Nephron (organoid): ENCODE results near the gene KIAA0232.

Source experiments
- H3K27ac Mint-ChIP-seq, 3 experiments: 2 replicates each; pipeline ENCODE4 v1.8.0; 2020; ENCODE audit warnings: mixed read lengths in 3 of 3, mild to moderate bottlenecking in 2 of 3, moderate library complexity in 1 of 3
- H3K27me3 Mint-ChIP-seq: 2 replicates; pipeline ENCODE4 v1.8.0; 2021; ENCODE audit warnings: low read depth, mild to moderate bottlenecking, moderate library complexity, mixed read lengths
- H3K36me3 Mint-ChIP-seq: 2 replicates; pipeline ENCODE4 v1.8.0; 2020; ENCODE audit warnings: low read depth, mixed read lengths
- H3K4me1 Mint-ChIP-seq: 2 replicates; pipeline ENCODE4 v1.8.0; 2020; ENCODE audit warnings: mixed read lengths
- H3K4me3 Mint-ChIP-seq, 3 experiments: 2 replicates each; pipeline ENCODE4 v1.8.0; 2020; ENCODE audit warnings: mild to moderate bottlenecking in 3 of 3, mixed read lengths in 3 of 3, moderate library complexity in 2 of 3
- H3K9me3 Mint-ChIP-seq: 2 replicates; pipeline ENCODE4 v1.8.0; 2020; ENCODE audit warnings: mixed read lengths
- TF ChIP-seq, protein P1 (sequence below), 3 experiments: fragments of 200-600 bp; sonication (generic); IDR thresholded peaks; one replicate each; pipeline ENCODE4 v1.5.0; 2021; ENCODE audit warnings: antibody characterized with exemption in 3 of 3; ENCODE audit not compliant: unreplicated experiment in 3 of 3

Gene KIAA0232

DNA sequence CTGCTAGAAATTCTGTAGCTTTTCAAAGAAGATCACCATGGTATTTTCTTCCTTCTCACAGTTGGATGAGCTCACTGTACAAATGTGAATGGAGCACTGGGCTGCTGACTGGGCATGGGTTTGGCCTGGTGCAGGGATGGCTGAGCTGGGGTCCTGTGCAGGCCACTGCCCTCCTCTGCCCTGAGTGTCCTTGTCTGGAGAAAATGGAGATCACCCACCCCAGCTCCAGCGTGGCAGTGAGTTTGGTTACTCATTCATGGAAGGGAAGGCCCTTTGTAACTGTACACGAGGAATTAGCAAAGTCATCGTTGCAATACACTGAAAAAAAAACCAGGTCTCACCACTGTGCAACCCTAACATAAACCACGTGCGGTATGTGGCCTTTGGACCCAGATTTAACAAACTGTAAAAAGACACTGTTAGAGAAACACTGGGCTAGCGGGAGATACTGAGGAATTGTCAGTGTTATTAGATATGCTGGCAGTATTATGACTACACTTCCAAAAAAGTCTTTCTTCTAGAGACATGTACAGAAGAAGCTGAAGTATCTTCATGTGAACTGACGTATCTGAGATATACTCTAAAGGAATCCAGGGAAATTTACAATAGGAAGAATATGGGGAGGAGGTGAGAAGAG is 111.0 kb downstream of the KIAA0232 start:
- Mint-ChIP-seq H3K27ac (peak overlapping the region; percentile 66 to 94 (median 90)), H3K36me3 (peaks cover 6% of the 10 kb centered on the region), H3K9me3 (peaks cover 11% of the 10 kb centered on the region), H3K27me3 (no peaks in the 10 kb centered on the region), H3K4me3 (no peak overlapping the region), H3K4me1 (peaks cover 22% of the 10 kb centered on the region)
- TF ChIP-seq, protein P1, sequence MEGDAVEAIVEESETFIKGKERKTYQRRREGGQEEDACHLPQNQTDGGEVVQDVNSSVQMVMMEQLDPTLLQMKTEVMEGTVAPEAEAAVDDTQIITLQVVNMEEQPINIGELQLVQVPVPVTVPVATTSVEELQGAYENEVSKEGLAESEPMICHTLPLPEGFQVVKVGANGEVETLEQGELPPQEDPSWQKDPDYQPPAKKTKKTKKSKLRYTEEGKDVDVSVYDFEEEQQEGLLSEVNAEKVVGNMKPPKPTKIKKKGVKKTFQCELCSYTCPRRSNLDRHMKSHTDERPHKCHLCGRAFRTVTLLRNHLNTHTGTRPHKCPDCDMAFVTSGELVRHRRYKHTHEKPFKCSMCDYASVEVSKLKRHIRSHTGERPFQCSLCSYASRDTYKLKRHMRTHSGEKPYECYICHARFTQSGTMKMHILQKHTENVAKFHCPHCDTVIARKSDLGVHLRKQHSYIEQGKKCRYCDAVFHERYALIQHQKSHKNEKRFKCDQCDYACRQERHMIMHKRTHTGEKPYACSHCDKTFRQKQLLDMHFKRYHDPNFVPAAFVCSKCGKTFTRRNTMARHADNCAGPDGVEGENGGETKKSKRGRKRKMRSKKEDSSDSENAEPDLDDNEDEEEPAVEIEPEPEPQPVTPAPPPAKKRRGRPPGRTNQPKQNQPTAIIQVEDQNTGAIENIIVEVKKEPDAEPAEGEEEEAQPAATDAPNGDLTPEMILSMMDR (IDR thresholded peaks at IDR 0.05; ENCODE audit: unreplicated experiment in 3 of 3), result no peak

DNA sequence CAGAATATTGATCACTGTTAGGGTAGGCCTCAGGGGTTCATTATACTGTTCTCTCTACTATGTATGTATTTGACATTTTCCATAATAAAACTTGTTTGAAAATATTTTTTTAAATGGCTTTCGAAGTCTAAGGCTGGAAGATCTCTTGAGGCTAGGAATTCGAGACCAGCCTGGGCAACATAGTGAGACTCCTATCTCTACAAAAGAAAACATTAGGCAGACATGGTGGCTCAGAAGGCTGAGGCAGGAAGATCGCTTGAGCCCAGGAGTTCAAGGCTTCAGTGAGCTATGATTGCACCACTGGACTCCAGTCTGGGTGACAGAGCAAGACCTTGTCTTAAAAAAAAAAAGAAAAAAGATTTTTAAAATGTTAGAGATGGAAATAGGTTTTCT is 111.6 kb downstream of the KIAA0232 start:
- TF ChIP-seq, protein P1 (IDR thresholded peaks at IDR 0.05; ENCODE audit: unreplicated experiment in 3 of 3), result no peak
- Mint-ChIP-seq H3K27me3 (no peaks in the 10 kb centered on the region), H3K4me3 (no peak overlapping the region), H3K36me3 (peaks cover 6% of the 10 kb centered on the region), H3K9me3 (peaks cover 11% of the 10 kb centered on the region), H3K4me1 (peaks cover 22% of the 10 kb centered on the region), H3K27ac (peak overlapping the region; percentile 66 to 94 (median 90))

DNA sequence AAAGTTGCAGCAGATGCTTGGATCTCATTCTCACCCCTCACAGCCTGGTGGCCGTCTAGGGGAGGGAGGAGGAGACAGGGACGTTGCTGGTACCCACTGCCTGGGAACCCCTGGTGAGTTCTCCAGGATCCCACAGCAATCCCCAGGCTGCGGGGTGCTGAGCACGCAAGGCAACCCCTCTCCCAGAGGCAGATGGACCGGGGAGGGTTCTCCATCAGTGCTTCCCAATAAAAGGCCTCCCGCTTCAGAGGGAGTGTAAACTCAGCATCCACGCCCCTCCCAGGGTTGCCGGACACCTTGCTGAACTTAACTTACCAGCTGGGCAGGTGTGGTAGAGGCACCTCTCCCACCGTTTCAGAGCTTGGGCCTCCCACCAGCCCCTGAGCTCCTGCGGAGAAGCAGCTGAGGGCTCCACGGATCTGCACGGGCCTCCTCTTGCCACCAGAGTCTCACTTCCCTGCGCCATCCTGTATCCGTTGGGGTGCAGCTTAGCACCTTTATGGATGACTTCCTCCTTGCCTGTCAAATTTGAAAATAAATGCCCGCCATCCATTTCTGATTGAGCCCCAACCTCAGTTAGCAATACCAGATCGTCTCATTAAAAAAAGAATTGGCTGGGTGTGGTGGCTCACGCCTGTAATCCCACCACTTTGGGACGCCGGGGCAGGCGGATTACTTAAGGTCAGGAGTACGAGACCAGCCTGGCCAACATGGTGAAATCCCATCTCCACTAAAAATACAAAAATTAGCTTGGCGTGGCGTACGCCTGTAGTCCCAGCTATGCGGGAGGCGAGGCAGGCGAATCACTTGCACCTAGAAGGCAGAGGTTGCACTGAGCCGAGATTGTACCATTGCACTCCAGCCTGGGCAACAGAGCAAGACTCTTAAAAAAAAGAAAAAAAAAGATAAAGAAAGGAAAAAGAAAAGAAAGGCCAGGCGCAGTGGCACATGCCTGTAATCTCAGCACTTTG is 112.3 kb downstream of the KIAA0232 start:
- H3K27me3 Mint-ChIP-seq, result no peaks in the 10 kb centered on the region
- peaks cover 6% of the 10 kb centered on the region for H3K36me3 Mint-ChIP-seq
- peak overlapping the region in 2 of 3 experiments; percentile 54 to 94 for H3K27ac Mint-ChIP-seq
- H3K9me3 Mint-ChIP-seq, result peaks cover 11% of the 10 kb centered on the region
- no peak overlapping the region for H3K4me3 Mint-ChIP-seq
- TF ChIP-seq, protein P1 (IDR thresholded peaks at IDR 0.05; ENCODE audit: unreplicated experiment in 3 of 3), result no peak
- H3K4me1 Mint-ChIP-seq, result peaks cover 22% of the 10 kb centered on the region

DNA sequence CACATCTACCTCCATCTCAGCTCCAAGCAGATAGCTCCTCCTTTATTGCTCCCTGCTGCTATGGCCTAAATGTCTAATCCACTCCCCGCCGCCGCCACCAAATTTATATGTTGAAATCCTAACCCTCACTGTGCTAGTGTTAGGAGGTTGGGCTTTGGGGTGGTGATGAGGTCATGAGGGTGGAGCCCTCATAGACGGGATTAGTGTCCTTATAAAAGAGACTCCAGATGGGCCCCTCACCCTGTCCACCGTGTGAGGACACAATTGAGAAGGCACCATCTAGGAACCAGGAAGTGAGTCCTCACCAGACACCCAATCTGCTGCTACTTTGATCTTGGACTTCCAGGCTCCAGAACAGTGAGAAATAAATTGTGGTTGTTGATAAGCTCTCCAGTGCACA is 113.5 kb downstream of the KIAA0232 start:
- H3K4me1 Mint-ChIP-seq, result peaks cover 22% of the 10 kb centered on the region
- TF ChIP-seq, protein P1 (IDR thresholded peaks at IDR 0.05; ENCODE audit: unreplicated experiment in 3 of 3), result no peak
- peaks cover 6% of the 10 kb centered on the region for H3K36me3 Mint-ChIP-seq
- peaks cover 7% of the 10 kb centered on the region for H3K27me3 Mint-ChIP-seq
- H3K27ac Mint-ChIP-seq, result peak overlapping the region in 2 of 3 experiments; percentile 31
- H3K9me3 Mint-ChIP-seq, result peaks cover 6% of the 10 kb centered on the region
- H3K4me3 Mint-ChIP-seq, result no peak overlapping the region

DNA sequence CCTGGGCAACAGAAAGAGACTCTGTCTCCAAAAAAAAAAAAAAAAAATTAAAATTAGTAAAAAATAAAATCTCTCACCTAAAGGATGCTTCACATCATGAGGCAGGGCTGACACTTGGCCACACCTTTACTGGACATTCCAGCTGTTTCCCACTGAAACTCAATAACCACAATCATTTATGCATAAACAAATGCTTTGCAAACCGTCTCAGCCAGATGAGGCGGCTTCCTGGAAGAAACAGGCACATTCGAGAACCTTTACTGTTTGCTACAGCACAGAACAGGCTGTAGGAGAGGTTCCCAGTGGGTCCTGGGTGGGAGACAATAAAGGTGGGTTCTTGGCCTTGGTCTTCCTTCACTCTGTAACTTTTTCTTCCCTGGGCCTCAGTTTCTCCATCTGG is 116.2 kb downstream of the KIAA0232 start:
- Mint-ChIP-seq H3K27me3 (peaks cover 7% of the 10 kb centered on the region), H3K4me3 (no peak overlapping the region), H3K4me1 (peaks cover 13% of the 10 kb centered on the region), H3K9me3 (no peaks in the 10 kb centered on the region), H3K36me3 (no peaks in the 10 kb centered on the region), H3K27ac (no peak overlapping the region)
- TF ChIP-seq, protein P1 (IDR thresholded peaks at IDR 0.05; ENCODE audit: unreplicated experiment in 3 of 3), result no peak
